Naive B cell (primary cell): ENCODE measurements around the gene CACHD1. TPM values are rescaled to one million over a fixed set of nuclear protein-coding genes. Genes with fewer than 3 reads are reported as not detected.
"Not testable (repeated sequence)": the region's sequence is repeated elsewhere in the genome, so short reads cannot be mapped to it uniquely, and the experiment has no call there.

Experiments used
- ATAC-seq, 2 donors: fragments of 150-1000 bp; cut with Tn5 transposase; 2 replicates each; pipeline ENCODE4 v1.10.0; 2021; ENCODE audit warnings: low read depth in 2 of 2, mild to moderate bottlenecking in 2 of 2, moderate library complexity in 2 of 2
- DNase-seq: peaks from one replicate; pipeline ENCODE4 v3.0.0; 2022
- H3K27ac Mint-ChIP-seq, 6 donors: one replicate each; pipeline ENCODE4 v1.8.0; 2020 to 2022; ENCODE audit warnings: mild to moderate bottlenecking in 6 of 6, mixed read lengths in 6 of 6, moderate library complexity in 5 of 6, inconsistent platforms in 2 of 6
- H3K27me3 Mint-ChIP-seq, 3 donors: one replicate each; pipeline ENCODE4 v1.8.0; 2021 to 2022; ENCODE audit warnings: mixed read lengths in 3 of 3, mild to moderate bottlenecking in 1 of 3
- H3K36me3 Mint-ChIP-seq, 2 donors: one replicate each; pipeline ENCODE4 v1.8.0; 2020 to 2022; ENCODE audit warnings: mixed read lengths in 2 of 2, inconsistent platforms in 1 of 2, mild to moderate bottlenecking in 1 of 2
- H3K4me1 Mint-ChIP-seq, 3 donors: one replicate each; pipeline ENCODE4 v1.8.0; 2020 to 2022; ENCODE audit warnings: mixed read lengths in 3 of 3, inconsistent platforms in 1 of 3, mild to moderate bottlenecking in 1 of 3, moderate library complexity in 1 of 3
- H3K4me3 Mint-ChIP-seq, 8 donors: one replicate each; pipeline ENCODE4 v1.8.0; 2020 to 2022; ENCODE audit warnings: mild to moderate bottlenecking in 8 of 8, mixed read lengths in 8 of 8, moderate library complexity in 8 of 8, inconsistent platforms in 2 of 8
- H3K9me3 Mint-ChIP-seq, 7 donors: one replicate each; pipeline ENCODE4 v1.8.0; 2020 to 2022; ENCODE audit warnings: mixed read lengths in 7 of 7, mild to moderate bottlenecking in 5 of 7, inconsistent platforms in 2 of 7, moderate library complexity in 1 of 7
- polyA plus RNA-seq, 6 donors: library from polyadenylated mRNA; unstranded; fragments of 300-500 nt; fragmentation: Illumina TruSeq; gene quantifications; one replicate each; pipeline ENCODE4 v1.2.3, GENCODE V29; 2021; ENCODE audit warnings: low read depth in 6 of 6

The CACHD1 gene
- polyA plus RNA-seq, 6 donors from 2014 or later, result not detected

- Mint-ChIP-seq H3K36me3 (no peaks in the 10 kb centered on the region), H3K4me3 (peak overlapping the region in 1 of 8 donors; percentile 24), H3K9me3 (no peaks in the 10 kb centered on the region), H3K4me1 (peaks cover 12 to 21% (median 16%) of the 10 kb centered on the region in 3 donors), H3K27me3 (no peaks in the 10 kb centered on the region), H3K27ac (no peak overlapping the region)
- DNase-seq (no peak), ATAC-seq (peak in 1 of 2 donors; percentile 47)
Observed at GRCh38 chr1:64511044-64511443, 41.1 kb downstream of the CACHD1 start.

GRCh38 chr1:64512206-64512605 is 42.3 kb downstream of the CACHD1 start:
- peak overlapping the region in 1 of 6 donors; percentile 23 for H3K27ac Mint-ChIP-seq
- H3K27me3 Mint-ChIP-seq, H3K36me3 Mint-ChIP-seq, H3K4me3 Mint-ChIP-seq, DNase-seq, H3K9me3 Mint-ChIP-seq: not testable (repeated sequence)
- H3K4me1 Mint-ChIP-seq, result peaks cover 12 to 20% (median 13%) of the 10 kb centered on the region in 3 donors
- peak; percentile 25 to 32 for ATAC-seq

- peaks cover 12 to 20% (median 13%) of the 10 kb centered on the region in 3 donors for H3K4me1 Mint-ChIP-seq
- H3K27ac Mint-ChIP-seq, result no peak overlapping the region
- no peak for ATAC-seq
- H3K9me3 Mint-ChIP-seq, result no peaks in the 10 kb centered on the region
- no peaks in the 10 kb centered on the region for H3K36me3 Mint-ChIP-seq
- H3K4me3 Mint-ChIP-seq, result no peak overlapping the region
- no peaks in the 10 kb centered on the region for H3K27me3 Mint-ChIP-seq
- no peak for DNase-seq
Observed at GRCh38 chr1:64513545-64513944, 43.6 kb downstream of the CACHD1 start.

- no peak for DNase-seq
- Mint-ChIP-seq H3K27me3 (no peaks in the 10 kb centered on the region), H3K4me1 (peaks cover 12 to 20% (median 13%) of the 10 kb centered on the region in 3 donors), H3K4me3 (no peak overlapping the region), H3K36me3 (no peaks in the 10 kb centered on the region), H3K27ac (no peak overlapping the region), H3K9me3 (no peaks in the 10 kb centered on the region)
- no peak for ATAC-seq
Observed at GRCh38 chr1:64514197-64514765, 44.4 kb downstream of the CACHD1 start.

GRCh38 chr1:64515427-64515826 is 45.5 kb downstream of the CACHD1 start:
- H3K27me3 Mint-ChIP-seq, result no peaks in the 10 kb centered on the region

GRCh38 chr1:64516301-64516700 is 46.4 kb downstream of the CACHD1 start:
- Mint-ChIP-seq H3K27ac (no peak overlapping the region), H3K36me3 (no peaks in the 10 kb centered on the region), H3K4me3 (no peak overlapping the region), H3K4me1 (peaks cover 4 to 9% (median 4%) of the 10 kb centered on the region in 3 donors), H3K27me3 (no peaks in the 10 kb centered on the region), H3K9me3 (no peaks in the 10 kb centered on the region)
- no peak for DNase-seq
- no peak for ATAC-seq

More at GRCh38 chr1:64515427-64515826, 45.5 kb downstream of the CACHD1 start:
- Mint-ChIP-seq H3K9me3 (no peaks in the 10 kb centered on the region), H3K4me1 (peaks cover 12 to 18% (median 12%) of the 10 kb centered on the region in 3 donors), H3K4me3 (no peak overlapping the region), H3K27ac (no peak overlapping the region), H3K36me3 (no peaks in the 10 kb centered on the region)
- no peak for ATAC-seq
- DNase-seq, result no peak

- H3K9me3 Mint-ChIP-seq, result no peaks in the 10 kb centered on the region
- H3K27ac Mint-ChIP-seq, result peak overlapping the region in 1 of 6 donors; percentile 9
- DNase-seq, result no peak
- H3K4me3 Mint-ChIP-seq, result no peak overlapping the region
- ATAC-seq, result no peak
- H3K4me1 Mint-ChIP-seq, result peaks cover 4 to 7% (median 4%) of the 10 kb centered on the region in 3 donors
- no peaks in the 10 kb centered on the region for H3K36me3 Mint-ChIP-seq
- no peaks in the 10 kb centered on the region for H3K27me3 Mint-ChIP-seq
Observed at GRCh38 chr1:64516803-64517568, 47.1 kb downstream of the CACHD1 start.

- Mint-ChIP-seq H3K4me3 (no peak overlapping the region), H3K4me1 (peaks cover 0 to 1% (median under 1%) of the 10 kb centered on the region in 3 donors), H3K27me3 (no peaks in the 10 kb centered on the region), H3K9me3 (no peaks in the 10 kb centered on the region), H3K27ac (no peak overlapping the region), H3K36me3 (no peaks in the 10 kb centered on the region)
- no peak for ATAC-seq
- DNase-seq, result no peak
Observed at GRCh38 chr1:64517640-64518039, 47.7 kb downstream of the CACHD1 start.

- Mint-ChIP-seq H3K9me3 (no peaks in the 10 kb centered on the region), H3K4me1 (no peaks in the 10 kb centered on the region), H3K27ac (no peak overlapping the region), H3K4me3 (no peak overlapping the region), H3K36me3 (no peaks in the 10 kb centered on the region), H3K27me3 (peaks cover 0 to 8% (median 0%) of the 10 kb centered on the region in 3 donors)
- DNase-seq (no peak), ATAC-seq (no peak)
Observed at GRCh38 chr1:64518692-64519481, 49.0 kb downstream of the CACHD1 start.

GRCh38 chr1:64519901-64520300 is 50.0 kb downstream of the CACHD1 start:
- no peak for ATAC-seq
- Mint-ChIP-seq H3K4me1 (no peaks in the 10 kb centered on the region), H3K9me3 (no peaks in the 10 kb centered on the region), H3K27me3 (peaks cover 0 to 8% (median 0%) of the 10 kb centered on the region in 3 donors), H3K4me3 (no peak overlapping the region), H3K36me3 (no peaks in the 10 kb centered on the region), H3K27ac (no peak overlapping the region)
- DNase-seq, result no peak

GRCh38 chr1:64522740-64523139 is 52.8 kb downstream of the CACHD1 start:
- H3K36me3 Mint-ChIP-seq, result no peaks in the 10 kb centered on the region
- H3K9me3 Mint-ChIP-seq, result no peaks in the 10 kb centered on the region
- no peak overlapping the region for H3K27ac Mint-ChIP-seq
- H3K27me3 Mint-ChIP-seq, result peaks cover 0 to 18% (median 0%) of the 10 kb centered on the region in 3 donors
- H3K4me3 Mint-ChIP-seq, result no peak overlapping the region
- H3K4me1 Mint-ChIP-seq, result no peaks in the 10 kb centered on the region
- no peak for DNase-seq
- no peak for ATAC-seq

GRCh38 chr1:64523413-64524337 is 53.7 kb downstream of the CACHD1 start:
- H3K27ac Mint-ChIP-seq, result no peak overlapping the region
- no peak overlapping the region for H3K4me3 Mint-ChIP-seq
- no peaks in the 10 kb centered on the region for H3K9me3 Mint-ChIP-seq
- H3K4me1 Mint-ChIP-seq, result no peaks in the 10 kb centered on the region
- peaks cover 0 to 18% (median 0%) of the 10 kb centered on the region in 3 donors for H3K27me3 Mint-ChIP-seq
- DNase-seq (no peak), ATAC-seq (no peak)
- H3K36me3 Mint-ChIP-seq, result no peaks in the 10 kb centered on the region

GRCh38 chr1:64524614-64525013 is 54.7 kb downstream of the CACHD1 start:
- peaks cover 0 to 18% (median 0%) of the 10 kb centered on the region in 3 donors for H3K27me3 Mint-ChIP-seq
- no peaks in the 10 kb centered on the region for H3K9me3 Mint-ChIP-seq
- no peak overlapping the region for H3K4me3 Mint-ChIP-seq
- DNase-seq, result no peak
- H3K36me3 Mint-ChIP-seq, result no peaks in the 10 kb centered on the region
- H3K27ac Mint-ChIP-seq, result no peak overlapping the region
- no peak for ATAC-seq
- no peaks in the 10 kb centered on the region for H3K4me1 Mint-ChIP-seq
